ENCODE data around the gene RB1.

DNA sequence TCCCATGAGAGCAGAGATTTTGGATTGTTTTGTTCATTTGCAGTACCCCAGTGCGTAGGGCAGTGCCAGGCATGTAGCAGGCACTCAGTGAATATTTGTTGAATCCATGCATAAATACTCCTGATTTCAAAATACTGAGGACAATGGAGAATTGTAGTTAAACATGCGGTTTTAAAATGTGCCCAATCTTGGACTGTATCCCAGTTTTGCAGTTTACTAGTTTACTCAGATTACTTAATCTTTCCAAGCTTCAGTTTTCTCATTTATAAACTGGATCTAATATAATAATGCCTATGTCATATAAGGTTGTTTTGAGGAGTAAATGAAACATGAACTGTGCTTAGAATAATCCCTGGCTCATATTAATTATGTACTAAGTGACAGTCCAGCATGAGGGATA is 190.3 kb downstream of the RB1 start:
- TF ChIP-seq CTCF (conservative IDR thresholded peaks at IDR 0.05 in 1 of 2, IDR thresholded peaks at IDR 0.05 in 1 of 2; ENCODE audit: extremely low read depth in 1 of 2, insufficient read depth in 1 of 2, low read depth in 1 of 2, low read length in 2 of 2) (no peak), EZH2 (IDR thresholded peaks at IDR 0.05; ENCODE audit: borderline replicate concordance, low read length) (no peak)

All from mammary epithelial cell (primary cell).